ENCODE data around the gene COL3A1. TPM values are rescaled to one million over a fixed set of nuclear protein-coding genes. Genes with fewer than 3 reads are reported as not detected.

COL3A1 gene
- total and polyA plus RNA-seq, 9 of the 15 experiments (the other 6 are each of a cell fraction or from before 2014, with no cell fraction given), result 0.01 to 0.71 (median 0.07) TPM; not detected in 2

DNA sequence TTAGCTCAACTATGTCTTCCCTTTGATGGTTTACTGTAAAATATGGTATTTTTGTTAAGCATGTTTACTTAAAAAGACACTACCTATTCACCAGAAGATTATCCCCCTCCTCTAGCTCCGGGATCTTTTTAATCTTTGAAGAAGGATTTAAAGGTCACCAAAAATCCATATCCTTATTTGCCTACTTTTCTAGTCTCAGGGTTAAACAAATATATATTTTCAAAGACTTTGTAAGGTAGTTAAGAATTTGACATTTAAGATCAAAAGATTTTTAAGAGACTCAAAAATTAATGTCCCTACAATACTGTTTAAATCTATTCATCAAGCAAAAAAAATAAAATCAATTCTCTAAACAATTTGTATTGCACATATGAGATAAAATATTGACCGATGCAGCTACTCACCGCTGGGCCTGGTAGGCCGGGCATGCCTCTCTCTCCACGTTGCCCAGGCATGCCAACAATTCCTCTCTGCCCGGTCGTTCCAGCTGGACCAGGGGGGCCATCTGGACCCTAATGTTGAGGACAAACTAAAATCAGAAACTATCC, 76.1 kb downstream of the COL3A1 start (continued):
- no peak for TF ChIP-seq BDP1 (IDR thresholded peaks at IDR 0.05; ENCODE audit: insufficient read depth, insufficient read length)
- TF ChIP-seq MAFK (IDR thresholded peaks at IDR 0.05; ENCODE audit: low read length), result no peak
- TF ChIP-seq SAFB (IDR thresholded peaks at IDR 0.05; ENCODE audit: borderline replicate concordance, low read depth, low read length), result no peak
- no peak for TF ChIP-seq CAMTA2 (CRISPR knock-in tag; conservative IDR thresholded peaks at IDR 0.05)
- no peak for TF ChIP-seq SP1 (CRISPR knock-in tag; IDR thresholded peaks at IDR 0.05)
- TF ChIP-seq, protein P1, sequence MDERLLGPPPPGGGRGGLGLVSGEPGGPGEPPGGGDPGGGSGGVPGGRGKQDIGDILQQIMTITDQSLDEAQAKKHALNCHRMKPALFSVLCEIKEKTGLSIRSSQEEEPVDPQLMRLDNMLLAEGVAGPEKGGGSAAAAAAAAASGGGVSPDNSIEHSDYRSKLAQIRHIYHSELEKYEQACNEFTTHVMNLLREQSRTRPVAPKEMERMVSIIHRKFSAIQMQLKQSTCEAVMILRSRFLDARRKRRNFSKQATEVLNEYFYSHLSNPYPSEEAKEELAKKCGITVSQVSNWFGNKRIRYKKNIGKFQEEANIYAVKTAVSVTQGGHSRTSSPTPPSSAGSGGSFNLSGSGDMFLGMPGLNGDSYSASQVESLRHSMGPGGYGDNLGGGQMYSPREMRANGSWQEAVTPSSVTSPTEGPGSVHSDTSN (CRISPR knock-in tag; IDR thresholded peaks at IDR 0.05; ENCODE audit: low read depth), result no peak
- TF ChIP-seq, protein P1 (tag; conservative IDR thresholded peaks at IDR 0.05; ENCODE audit: low read depth), result no peak
- TF ChIP-seq, protein P2, sequence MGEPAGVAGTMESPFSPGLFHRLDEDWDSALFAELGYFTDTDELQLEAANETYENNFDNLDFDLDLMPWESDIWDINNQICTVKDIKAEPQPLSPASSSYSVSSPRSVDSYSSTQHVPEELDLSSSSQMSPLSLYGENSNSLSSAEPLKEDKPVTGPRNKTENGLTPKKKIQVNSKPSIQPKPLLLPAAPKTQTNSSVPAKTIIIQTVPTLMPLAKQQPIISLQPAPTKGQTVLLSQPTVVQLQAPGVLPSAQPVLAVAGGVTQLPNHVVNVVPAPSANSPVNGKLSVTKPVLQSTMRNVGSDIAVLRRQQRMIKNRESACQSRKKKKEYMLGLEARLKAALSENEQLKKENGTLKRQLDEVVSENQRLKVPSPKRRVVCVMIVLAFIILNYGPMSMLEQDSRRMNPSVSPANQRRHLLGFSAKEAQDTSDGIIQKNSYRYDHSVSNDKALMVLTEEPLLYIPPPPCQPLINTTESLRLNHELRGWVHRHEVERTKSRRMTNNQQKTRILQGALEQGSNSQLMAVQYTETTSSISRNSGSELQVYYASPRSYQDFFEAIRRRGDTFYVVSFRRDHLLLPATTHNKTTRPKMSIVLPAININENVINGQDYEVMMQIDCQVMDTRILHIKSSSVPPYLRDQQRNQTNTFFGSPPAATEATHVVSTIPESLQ (CRISPR knock-in tag; IDR thresholded peaks at IDR 0.05), result no peak
- no peak for TF ChIP-seq ZKSCAN8 (CRISPR knock-in tag; IDR thresholded peaks at IDR 0.05)
- TF ChIP-seq POLR2G (IDR thresholded peaks at IDR 0.05; ENCODE audit: low read depth, low read length), result no peak
- TF ChIP-seq NR1H2 (CRISPR knock-in tag; IDR thresholded peaks at IDR 0.05), result no peak
- no peak for TF ChIP-seq MAZ (CRISPR knock-in tag; conservative IDR thresholded peaks at IDR 0.05 in 1 of 2, IDR thresholded peaks at IDR 0.05 in 1 of 2)
- no peak for TF ChIP-seq PHF8 (IDR thresholded peaks at IDR 0.05; ENCODE audit: borderline replicate concordance, low read length)
- TF ChIP-seq HMGN3 (IDR thresholded peaks at IDR 0.05; ENCODE audit: borderline replicate concordance, extremely low read depth, insufficient read length, low read depth, low read length), result no peak
